GM23338 (cell line): ENCODE measurements around the gene CCNF. TPM values are rescaled to one million over a fixed set of nuclear protein-coding genes. Genes with fewer than 3 reads are reported as not detected.

Experiments
- ATAC-seq: fragments of 200-7000 bp; cut with Tn5 transposase; 3 replicates; pipeline ENCODE4 v1.9.1; 2020
- DNase-seq: peaks from one replicate; pipeline ENCODE4 v3.0.0-alpha.2; 2015; ENCODE audit warnings: low spot score
- H2AFZ ChIP-seq: fragments of 200-600 bp; sonication (generic); 2 replicates; pipeline ENCODE4 v1.8.0; 2016; ENCODE audit warnings: antibody characterized with exemption, mild to moderate bottlenecking, moderate library complexity
- H3F3A ChIP-seq: fragments of 200-600 bp; sonication (generic); replicated peaks from 2 replicates; pipeline ENCODE4 v1.8.0; 2017; ENCODE audit warnings: antibody characterized with exemption, mixed run types, low read depth
- H3K27ac ChIP-seq: fragments of 200-600 bp; sonication (generic); 2 replicates; pipeline ENCODE4 v1.6.1; 2016; ENCODE audit warnings: low read depth
- H3K27me3 ChIP-seq: fragments of 200-600 bp; sonication (generic); 2 replicates; pipeline ENCODE4 v1.8.0; 2016; ENCODE audit warnings: mild to moderate bottlenecking, mixed run types, moderate library complexity; ENCODE audit not compliant: insufficient read depth
- H3K36me3 ChIP-seq: fragments of 200-600 bp; sonication (generic); 2 replicates; pipeline ENCODE4 v1.8.0; 2016; ENCODE audit warnings: mild to moderate bottlenecking; ENCODE audit not compliant: insufficient read depth
- H3K4me1 ChIP-seq: fragments of 200-600 bp; sonication (generic); 2 replicates; pipeline ENCODE4 v1.8.0; 2016; ENCODE audit warnings: mild to moderate bottlenecking, moderate library complexity; ENCODE audit not compliant: insufficient read depth
- H3K4me2 ChIP-seq: fragments of 200-600 bp; sonication (generic); 2 replicates; pipeline ENCODE4 v1.7.1; 2017; ENCODE audit warnings: mixed run types
- H3K4me3 ChIP-seq: fragments of 200-600 bp; sonication (generic); 2 replicates; pipeline ENCODE4 v1.6.1; 2016; ENCODE audit warnings: mixed run types
- H3K79me2 ChIP-seq: fragments of 200-600 bp; sonication (generic); replicated peaks from 2 replicates; pipeline ENCODE4 v1.8.0; 2017; ENCODE audit warnings: mild to moderate bottlenecking; ENCODE audit not compliant: insufficient read depth
- H3K9me2 ChIP-seq: fragments of 200-600 bp; sonication (generic); 2 replicates; pipeline ENCODE4 v1.8.0; 2017; ENCODE audit not compliant: insufficient read depth
- H4K20me1 ChIP-seq: fragments of 200-600 bp; sonication (generic); replicated peaks from 2 replicates; pipeline ENCODE4 v1.8.0; 2017; ENCODE audit warnings: mild to moderate bottlenecking; ENCODE audit not compliant: insufficient read depth
- H3K27ac Mint-ChIP-seq: 2 replicates; pipeline ENCODE4 v1.8.0; 2020; ENCODE audit warnings: inconsistent platforms, mild to moderate bottlenecking, moderate library complexity, mixed read lengths
- H3K27me3 Mint-ChIP-seq: 3 replicates; pipeline ENCODE4 v1.8.0; 2022; ENCODE audit warnings: low read depth, mild to moderate bottlenecking, moderate library complexity, mixed read lengths, inconsistent platforms; ENCODE audit not compliant: insufficient read depth, poor library complexity
- H3K36me3 Mint-ChIP-seq: 3 replicates; pipeline ENCODE4 v1.8.0; 2021; ENCODE audit warnings: low read depth, mild to moderate bottlenecking, inconsistent platforms, moderate library complexity, mixed read lengths
- H3K4me1 Mint-ChIP-seq: 3 replicates; pipeline ENCODE4 v1.8.0; 2020; ENCODE audit warnings: mild to moderate bottlenecking, inconsistent platforms, mixed read lengths
- H3K4me3 Mint-ChIP-seq: 3 replicates; pipeline ENCODE4 v1.8.0; 2021; ENCODE audit warnings: moderate library complexity, mild to moderate bottlenecking, inconsistent platforms, mixed read lengths
- H3K9me3 Mint-ChIP-seq: 3 replicates; pipeline ENCODE4 v1.8.0; 2020; ENCODE audit warnings: moderate library complexity, mild to moderate bottlenecking, inconsistent platforms, mixed read lengths
- CREB1 ChIP-seq: fragments of 250-450 bp; sonication (Bioruptor Pico); IDR thresholded peaks from 2 replicates; pipeline ENCODE4 v1.5.0; 2020; ENCODE audit warnings: low read depth, mild to moderate bottlenecking, moderate library complexity
- JUNB ChIP-seq: IDR thresholded peaks from one replicate; pipeline ENCODE4 v1.6.1; 2016; ENCODE audit warnings: antibody characterized with exemption; ENCODE audit not compliant: unreplicated experiment
- NANOG ChIP-seq: IDR thresholded peaks from 2 replicates; pipeline ENCODE4 v1.6.1; 2016; ENCODE audit warnings: antibody characterized with exemption, borderline replicate concordance
- POLR2AphosphoS5 ChIP-seq: IDR thresholded peaks from 2 replicates; pipeline ENCODE4 v1.6.1; 2016; ENCODE audit warnings: antibody characterized with exemption, low read depth
- STAT1 ChIP-seq: IDR thresholded peaks from one replicate; pipeline ENCODE4 v1.6.1; 2016; ENCODE audit warnings: antibody characterized with exemption; ENCODE audit not compliant: unreplicated experiment
- ZNF114 ChIP-seq: fragments of 250-450 bp; sonication (Bioruptor Pico); IDR thresholded peaks from 2 replicates; pipeline ENCODE4 v1.5.0; 2020; ENCODE audit warnings: mild to moderate bottlenecking, moderate library complexity
- ZNF331 ChIP-seq: fragments of 250-450 bp; sonication (Bioruptor Pico); IDR thresholded peaks from 2 replicates; pipeline ENCODE4 v1.5.0; 2020; ENCODE audit warnings: low read depth, mild to moderate bottlenecking, moderate library complexity
- polyA plus RNA-seq: library from polyadenylated mRNA; unstranded; fragments of >200 nt; fragmentation: Nextera tagmentation; extraction: Ambion mirVana; gene quantifications from 2 replicates; pipeline ENCODE4 v1.2.1, GENCODE V29; 2016
- total RNA-seq: library from RNA; depleted of rRNA; stranded (reverse); fragments of >200 nt; shearing (Covaris generic); gene quantifications from 2 replicates; pipeline ENCODE4 v1.2.3, GENCODE V29; 2014
- TF ChIP-seq, protein P1 (sequence below): fragments of 250-450 bp; sonication (Bioruptor Pico); IDR thresholded peaks from 2 replicates; pipeline ENCODE4 v1.5.0; 2020; ENCODE audit warnings: mild to moderate bottlenecking, moderate library complexity
- TF ChIP-seq, protein P2 (sequence below): IDR thresholded peaks from one replicate; pipeline ENCODE4 v1.6.1; 2018; ENCODE audit warnings: antibody characterized with exemption; ENCODE audit not compliant: unreplicated experiment
- TF ChIP-seq, protein P3 (sequence below), 2 experiments: fragments of 200-600 bp in 1 of 2; sonication (generic) in 1 of 2; conservative IDR thresholded peaks; 2 replicates each; pipeline versions ENCODE4 v1.5.1 to v1.6.1; 2016 to 2017; ENCODE audit warnings: antibody characterized with exemption in 2 of 2, low read depth in 2 of 2, mild to moderate bottlenecking in 2 of 2, moderate library complexity in 1 of 2

CCNF gene
- total and polyA plus RNA-seq, 2 experiments from 2014 or later: 21.2 to 54.2 TPM

DNA sequence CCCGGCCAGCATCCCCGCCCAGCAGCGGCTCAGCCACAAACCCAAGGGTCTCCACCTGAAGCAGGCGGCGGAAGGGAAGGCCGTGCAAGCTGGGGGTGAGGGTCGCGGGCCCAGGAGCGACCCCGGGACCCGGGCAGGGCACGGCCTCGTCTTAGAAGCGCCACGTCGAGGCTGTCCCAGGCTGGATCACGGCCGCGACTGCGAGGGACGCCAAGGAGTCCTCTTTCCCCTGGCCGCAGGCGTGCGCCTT lies 538 bp upstream of the CCNF start (continued):
- TF ChIP-seq, protein P1, sequence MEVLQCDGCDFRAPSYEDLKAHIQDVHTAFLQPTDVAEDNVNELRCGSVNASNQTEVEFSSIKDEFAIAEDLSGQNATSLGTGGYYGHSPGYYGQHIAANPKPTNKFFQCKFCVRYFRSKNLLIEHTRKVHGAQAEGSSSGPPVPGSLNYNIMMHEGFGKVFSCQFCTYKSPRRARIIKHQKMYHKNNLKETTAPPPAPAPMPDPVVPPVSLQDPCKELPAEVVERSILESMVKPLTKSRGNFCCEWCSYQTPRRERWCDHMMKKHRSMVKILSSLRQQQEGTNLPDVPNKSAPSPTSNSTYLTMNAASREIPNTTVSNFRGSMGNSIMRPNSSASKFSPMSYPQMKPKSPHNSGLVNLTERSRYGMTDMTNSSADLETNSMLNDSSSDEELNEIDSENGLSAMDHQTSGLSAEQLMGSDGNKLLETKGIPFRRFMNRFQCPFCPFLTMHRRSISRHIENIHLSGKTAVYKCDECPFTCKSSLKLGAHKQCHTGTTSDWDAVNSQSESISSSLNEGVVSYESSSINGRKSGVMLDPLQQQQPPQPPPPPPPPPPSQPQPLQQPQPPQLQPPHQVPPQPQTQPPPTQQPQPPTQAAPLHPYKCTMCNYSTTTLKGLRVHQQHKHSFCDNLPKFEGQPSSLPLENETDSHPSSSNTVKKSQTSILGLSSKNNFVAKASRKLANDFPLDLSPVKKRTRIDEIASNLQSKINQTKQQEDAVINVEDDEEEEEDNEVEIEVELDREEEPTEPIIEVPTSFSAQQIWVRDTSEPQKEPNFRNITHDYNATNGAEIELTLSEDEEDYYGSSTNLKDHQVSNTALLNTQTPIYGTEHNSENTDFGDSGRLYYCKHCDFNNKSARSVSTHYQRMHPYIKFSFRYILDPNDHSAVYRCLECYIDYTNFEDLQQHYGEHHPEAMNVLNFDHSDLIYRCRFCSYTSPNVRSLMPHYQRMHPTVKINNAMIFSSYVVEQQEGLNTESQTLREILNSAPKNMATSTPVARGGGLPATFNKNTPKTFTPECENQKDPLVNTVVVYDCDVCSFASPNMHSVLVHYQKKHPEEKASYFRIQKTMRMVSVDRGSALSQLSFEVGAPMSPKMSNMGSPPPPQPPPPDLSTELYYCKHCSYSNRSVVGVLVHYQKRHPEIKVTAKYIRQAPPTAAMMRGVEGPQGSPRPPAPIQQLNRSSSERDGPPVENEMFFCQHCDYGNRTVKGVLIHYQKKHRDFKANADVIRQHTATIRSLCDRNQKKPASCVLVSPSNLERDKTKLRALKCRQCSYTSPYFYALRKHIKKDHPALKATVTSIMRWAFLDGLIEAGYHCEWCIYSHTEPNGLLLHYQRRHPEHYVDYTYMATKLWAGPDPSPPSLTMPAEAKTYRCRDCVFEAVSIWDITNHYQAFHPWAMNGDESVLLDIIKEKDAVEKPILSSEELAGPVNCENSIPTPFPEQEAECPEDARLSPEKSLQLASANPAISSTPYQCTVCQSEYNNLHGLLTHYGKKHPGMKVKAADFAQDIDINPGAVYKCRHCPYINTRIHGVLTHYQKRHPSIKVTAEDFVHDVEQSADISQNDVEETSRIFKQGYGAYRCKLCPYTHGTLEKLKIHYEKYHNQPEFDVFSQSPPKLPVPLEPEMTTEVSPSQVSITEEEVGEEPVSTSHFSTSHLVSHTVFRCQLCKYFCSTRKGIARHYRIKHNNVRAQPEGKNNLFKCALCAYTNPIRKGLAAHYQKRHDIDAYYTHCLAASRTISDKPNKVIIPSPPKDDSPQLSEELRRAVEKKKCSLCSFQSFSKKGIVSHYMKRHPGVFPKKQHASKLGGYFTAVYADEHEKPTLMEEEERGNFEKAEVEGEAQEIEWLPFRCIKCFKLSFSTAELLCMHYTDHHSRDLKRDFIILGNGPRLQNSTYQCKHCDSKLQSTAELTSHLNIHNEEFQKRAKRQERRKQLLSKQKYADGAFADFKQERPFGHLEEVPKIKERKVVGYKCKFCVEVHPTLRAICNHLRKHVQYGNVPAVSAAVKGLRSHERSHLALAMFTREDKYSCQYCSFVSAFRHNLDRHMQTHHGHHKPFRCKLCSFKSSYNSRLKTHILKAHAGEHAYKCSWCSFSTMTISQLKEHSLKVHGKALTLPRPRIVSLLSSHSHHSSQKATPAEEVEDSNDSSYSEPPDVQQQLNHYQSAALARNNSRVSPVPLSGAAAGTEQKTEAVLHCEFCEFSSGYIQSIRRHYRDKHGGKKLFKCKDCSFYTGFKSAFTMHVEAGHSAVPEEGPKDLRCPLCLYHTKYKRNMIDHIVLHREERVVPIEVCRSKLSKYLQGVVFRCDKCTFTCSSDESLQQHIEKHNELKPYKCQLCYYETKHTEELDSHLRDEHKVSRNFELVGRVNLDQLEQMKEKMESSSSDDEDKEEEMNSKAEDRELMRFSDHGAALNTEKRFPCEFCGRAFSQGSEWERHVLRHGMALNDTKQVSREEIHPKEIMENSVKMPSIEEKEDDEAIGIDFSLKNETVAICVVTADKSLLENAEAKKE: no peak

DNA sequence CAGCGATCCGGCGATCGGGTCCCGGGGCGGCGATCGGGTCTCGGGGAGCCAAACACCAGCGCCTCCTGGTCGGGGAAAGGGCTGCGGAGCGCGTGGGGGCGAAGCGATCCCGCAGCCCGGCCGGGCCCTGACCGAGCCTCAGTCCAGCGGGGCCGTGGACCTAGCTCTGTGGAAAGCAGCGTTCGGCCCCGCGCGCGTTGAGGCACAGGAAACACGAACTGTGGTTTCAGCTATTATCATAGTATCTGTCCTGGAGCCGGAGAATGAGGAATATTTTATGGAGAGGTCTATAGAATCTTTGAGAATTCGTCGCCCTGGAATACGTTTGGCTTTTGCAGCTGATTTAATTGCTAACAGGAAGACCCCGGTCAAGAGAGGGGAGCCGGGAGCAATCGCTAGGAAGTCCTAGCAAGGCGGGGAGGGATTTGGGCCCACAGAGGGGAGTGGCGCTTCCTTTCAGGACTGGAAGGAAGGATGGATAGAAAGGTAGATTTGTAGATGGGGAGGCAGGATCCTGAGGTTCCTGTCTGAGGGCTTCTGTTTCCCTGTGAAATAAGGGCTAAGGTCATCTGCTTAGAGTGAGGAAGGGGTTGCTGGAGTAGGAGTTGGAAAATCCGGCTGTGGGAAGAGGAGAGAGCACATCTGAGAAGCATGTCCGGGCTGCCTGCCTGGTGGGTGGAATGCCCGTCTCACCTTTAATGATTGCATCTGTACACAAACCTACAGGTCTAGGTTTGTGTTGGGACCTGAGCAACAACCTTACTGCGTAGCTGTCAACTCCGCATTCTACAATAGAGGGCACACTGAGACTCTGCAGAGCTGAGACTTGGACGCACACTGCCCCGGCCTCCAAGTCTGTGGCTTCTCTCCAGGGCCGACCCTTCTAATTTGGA lies 770 bp downstream of the CCNF start:
- Histone ChIP-seq H3K27ac (no peak overlapping the region), H3K9me2 (no peaks in the 10 kb centered on the region), H3K4me1 (peaks cover 11% of the 10 kb centered on the region; the same call in 1 of the 2 replicates), H3K4me2 (peak overlapping the region; percentile 99), H3F3A (0 out of 2 replicates have a peak, but pooled peaks cover 17% of the 10 kb centered on the region), H3K4me3 (peak overlapping the region; percentile 98), H3K36me3 (peaks cover 25% of the 10 kb centered on the region), H4K20me1 (peaks cover 20% of the 10 kb centered on the region), H3K27me3 (no peaks in the 10 kb centered on the region), H2AFZ (peak overlapping the region; percentile 89), H3K79me2 (peaks cover 27% of the 10 kb centered on the region)
- peaks cover 18% of the 10 kb centered on the region for H3K27me3 Mint-ChIP-seq
- H3K36me3 Mint-ChIP-seq: peaks cover 44% of the 10 kb centered on the region
- peaks cover 21% of the 10 kb centered on the region for H3K4me1 Mint-ChIP-seq
- H3K27ac Mint-ChIP-seq: no peak overlapping the region
- no peaks in the 10 kb centered on the region; the same call in 2 of the 3 replicates for H3K9me3 Mint-ChIP-seq
- ATAC-seq: peak; percentile 1; the same call in 2 of the 3 replicates
- peak overlapping the region; percentile 92 for H3K4me3 Mint-ChIP-seq
- DNase-seq: peak; percentile 51
- TF ChIP-seq ZNF114 (CRISPR knock-in tag) (no peak), JUNB (no peak), STAT1 (no peak), NANOG (no peak), POLR2AphosphoS5 (no peak), ZNF331 (CRISPR knock-in tag) (no peak), CREB1 (CRISPR knock-in tag) (no peak)
- TF ChIP-seq, protein P2, sequence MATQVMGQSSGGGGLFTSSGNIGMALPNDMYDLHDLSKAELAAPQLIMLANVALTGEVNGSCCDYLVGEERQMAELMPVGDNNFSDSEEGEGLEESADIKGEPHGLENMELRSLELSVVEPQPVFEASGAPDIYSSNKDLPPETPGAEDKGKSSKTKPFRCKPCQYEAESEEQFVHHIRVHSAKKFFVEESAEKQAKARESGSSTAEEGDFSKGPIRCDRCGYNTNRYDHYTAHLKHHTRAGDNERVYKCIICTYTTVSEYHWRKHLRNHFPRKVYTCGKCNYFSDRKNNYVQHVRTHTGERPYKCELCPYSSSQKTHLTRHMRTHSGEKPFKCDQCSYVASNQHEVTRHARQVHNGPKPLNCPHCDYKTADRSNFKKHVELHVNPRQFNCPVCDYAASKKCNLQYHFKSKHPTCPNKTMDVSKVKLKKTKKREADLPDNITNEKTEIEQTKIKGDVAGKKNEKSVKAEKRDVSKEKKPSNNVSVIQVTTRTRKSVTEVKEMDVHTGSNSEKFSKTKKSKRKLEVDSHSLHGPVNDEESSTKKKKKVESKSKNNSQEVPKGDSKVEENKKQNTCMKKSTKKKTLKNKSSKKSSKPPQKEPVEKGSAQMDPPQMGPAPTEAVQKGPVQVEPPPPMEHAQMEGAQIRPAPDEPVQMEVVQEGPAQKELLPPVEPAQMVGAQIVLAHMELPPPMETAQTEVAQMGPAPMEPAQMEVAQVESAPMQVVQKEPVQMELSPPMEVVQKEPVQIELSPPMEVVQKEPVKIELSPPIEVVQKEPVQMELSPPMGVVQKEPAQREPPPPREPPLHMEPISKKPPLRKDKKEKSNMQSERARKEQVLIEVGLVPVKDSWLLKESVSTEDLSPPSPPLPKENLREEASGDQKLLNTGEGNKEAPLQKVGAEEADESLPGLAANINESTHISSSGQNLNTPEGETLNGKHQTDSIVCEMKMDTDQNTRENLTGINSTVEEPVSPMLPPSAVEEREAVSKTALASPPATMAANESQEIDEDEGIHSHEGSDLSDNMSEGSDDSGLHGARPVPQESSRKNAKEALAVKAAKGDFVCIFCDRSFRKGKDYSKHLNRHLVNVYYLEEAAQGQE: no peak
- TF ChIP-seq, protein P3, sequence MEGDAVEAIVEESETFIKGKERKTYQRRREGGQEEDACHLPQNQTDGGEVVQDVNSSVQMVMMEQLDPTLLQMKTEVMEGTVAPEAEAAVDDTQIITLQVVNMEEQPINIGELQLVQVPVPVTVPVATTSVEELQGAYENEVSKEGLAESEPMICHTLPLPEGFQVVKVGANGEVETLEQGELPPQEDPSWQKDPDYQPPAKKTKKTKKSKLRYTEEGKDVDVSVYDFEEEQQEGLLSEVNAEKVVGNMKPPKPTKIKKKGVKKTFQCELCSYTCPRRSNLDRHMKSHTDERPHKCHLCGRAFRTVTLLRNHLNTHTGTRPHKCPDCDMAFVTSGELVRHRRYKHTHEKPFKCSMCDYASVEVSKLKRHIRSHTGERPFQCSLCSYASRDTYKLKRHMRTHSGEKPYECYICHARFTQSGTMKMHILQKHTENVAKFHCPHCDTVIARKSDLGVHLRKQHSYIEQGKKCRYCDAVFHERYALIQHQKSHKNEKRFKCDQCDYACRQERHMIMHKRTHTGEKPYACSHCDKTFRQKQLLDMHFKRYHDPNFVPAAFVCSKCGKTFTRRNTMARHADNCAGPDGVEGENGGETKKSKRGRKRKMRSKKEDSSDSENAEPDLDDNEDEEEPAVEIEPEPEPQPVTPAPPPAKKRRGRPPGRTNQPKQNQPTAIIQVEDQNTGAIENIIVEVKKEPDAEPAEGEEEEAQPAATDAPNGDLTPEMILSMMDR (conservative IDR thresholded peaks at IDR 0.05; ENCODE audit: low read depth in 2 of 2): no peak; a peak in 1 of 4 replicates
